Subcutaneous abdominal adipose tissue (tissue), 5 donors: ENCODE results near the gene ARHGAP31.

Experiments
- H3K27ac ChIP-seq: one replicate; pipeline ENCODE4 v1.7.0; 2013; ENCODE audit warnings: low read depth, mild to moderate bottlenecking, inconsistent platforms, low read length, moderate library complexity
- H3K27me3 ChIP-seq, 5 donors: one replicate each; pipeline ENCODE4 v1.7.0; 2013; ENCODE audit warnings: low read length in 5 of 5, inconsistent platforms in 1 of 5; ENCODE audit not compliant: control insufficient read depth in 5 of 5, insufficient read depth in 4 of 5
- H3K36me3 ChIP-seq, 5 donors: one replicate each; pipeline ENCODE4 v1.7.0; 2013; ENCODE audit warnings: low read length in 5 of 5; ENCODE audit not compliant: control insufficient read depth in 5 of 5, insufficient read depth in 5 of 5
- H3K4me1 ChIP-seq, 5 donors: one replicate each; pipeline ENCODE4 v1.7.0; 2013; ENCODE audit warnings: low read length in 5 of 5, mild to moderate bottlenecking in 3 of 5, moderate library complexity in 1 of 5; ENCODE audit not compliant: control insufficient read depth in 5 of 5, insufficient read depth in 5 of 5
- H3K4me3 ChIP-seq, 5 donors: one replicate each; pipeline ENCODE4 v1.7.0; 2013; ENCODE audit warnings: low read length in 5 of 5, low read depth in 1 of 5
- H3K9ac ChIP-seq, 5 donors: one replicate each; pipeline ENCODE4 v1.7.0; 2013; ENCODE audit warnings: low read length in 5 of 5, mild to moderate bottlenecking in 4 of 5, moderate library complexity in 3 of 5
- H3K9me3 ChIP-seq, 5 donors: one replicate each; pipeline ENCODE4 v1.7.0; 2013; ENCODE audit warnings: low read length in 5 of 5; ENCODE audit not compliant: control insufficient read depth in 5 of 5
- donor health status: healthy.
- donor health status: healthy.
- donor health status: healthy.
- donor health status: healthy.
- donor health status: healthy.

The ARHGAP31 gene

GRCh38 chr3:119294696-119295671 is 801 bp downstream of the ARHGAP31 start:
- Histone ChIP-seq H3K9me3 (no peaks in the 10 kb centered on the region), H3K27ac (peak overlapping the region; percentile 96)

GRCh38 chr3:119295816-119296726 is 1.9 kb downstream of the ARHGAP31 start:
- Histone ChIP-seq H3K4me3 (peak overlapping the region; percentile 40 to 98 (median 90)), H3K9ac (peak overlapping the region; percentile 40 to 73 (median 66))

More at GRCh38 chr3:119294696-119295671, 801 bp downstream of the ARHGAP31 start:
- H3K4me3 ChIP-seq: peak overlapping the region; percentile 74 to 98 (median 92)
- H3K36me3 ChIP-seq: peaks cover 0 to 14% (median 3%) of the 10 kb centered on the region in 5 donors
- H3K9ac ChIP-seq: peak overlapping the region; percentile 5 to 96 (median 87)
- peaks cover 2 to 63% (median 48%) of the 10 kb centered on the region in 5 donors for H3K4me1 ChIP-seq
- no peaks in the 10 kb centered on the region for H3K27me3 ChIP-seq

GRCh38 chr3:119296727-119297122 is 2.5 kb downstream of the ARHGAP31 start:
- peaks cover 0 to 16% (median 3%) of the 10 kb centered on the region in 5 donors for H3K36me3 ChIP-seq
- H3K4me3 ChIP-seq: peak overlapping the region in 4 of 5 donors; percentile 74 to 98 (median 93)
- H3K9me3 ChIP-seq: no peaks in the 10 kb centered on the region
- H3K27ac ChIP-seq: peak overlapping the region; percentile 96
- H3K4me1 ChIP-seq: peaks cover 2 to 78% (median 57%) of the 10 kb centered on the region in 5 donors
- no peaks in the 10 kb centered on the region for H3K27me3 ChIP-seq
- peak overlapping the region; percentile 40 to 73 (median 66) for H3K9ac ChIP-seq

More at GRCh38 chr3:119295816-119296726, 1.9 kb downstream of the ARHGAP31 start:
- no peaks in the 10 kb centered on the region for H3K9me3 ChIP-seq
- H3K27ac ChIP-seq: peak overlapping the region; percentile 96
- H3K4me1 ChIP-seq: peaks cover 2 to 71% (median 51%) of the 10 kb centered on the region in 5 donors
- H3K36me3 ChIP-seq: peaks cover 0 to 16% (median 3%) of the 10 kb centered on the region in 5 donors
- H3K27me3 ChIP-seq: no peaks in the 10 kb centered on the region

- Histone ChIP-seq H3K36me3 (peaks cover 0 to 16% (median 3%) of the 10 kb centered on the region in 5 donors), H3K27me3 (no peaks in the 10 kb centered on the region), H3K9me3 (no peaks in the 10 kb centered on the region), H3K9ac (peak overlapping the region; percentile 40 to 73 (median 66)), H3K4me1 (peaks cover 2 to 81% (median 61%) of the 10 kb centered on the region in 5 donors), H3K27ac (peak overlapping the region; percentile 96), H3K4me3 (peak overlapping the region in 4 of 5 donors; percentile 2 to 96 (median 82))
Observed at GRCh38 chr3:119297169-119297568, 3.0 kb downstream of the ARHGAP31 start.

- H3K4me1 ChIP-seq: peaks cover 2 to 81% (median 65%) of the 10 kb centered on the region in 5 donors
- no peak overlapping the region for H3K9ac ChIP-seq
- peak overlapping the region; percentile 96 for H3K27ac ChIP-seq
- no peaks in the 10 kb centered on the region for H3K9me3 ChIP-seq
- peak overlapping the region in 1 of 5 donors; percentile 96 for H3K4me3 ChIP-seq
- no peaks in the 10 kb centered on the region for H3K27me3 ChIP-seq
- peaks cover 0 to 22% (median 4%) of the 10 kb centered on the region in 5 donors for H3K36me3 ChIP-seq
Observed at GRCh38 chr3:119298565-119298941, 4.4 kb downstream of the ARHGAP31 start.

- Histone ChIP-seq H3K27me3 (no peaks in the 10 kb centered on the region), H3K4me1 (peaks cover 2 to 95% (median 70%) of the 10 kb centered on the region in 5 donors), H3K36me3 (peaks cover 0 to 22% (median 4%) of the 10 kb centered on the region in 5 donors), H3K4me3 (peak overlapping the region in 1 of 5 donors; percentile 15), H3K9ac (peak overlapping the region in 1 of 5 donors; percentile 22), H3K9me3 (no peaks in the 10 kb centered on the region), H3K27ac (no peak overlapping the region)
Observed at GRCh38 chr3:119300991-119301391, 6.8 kb downstream of the ARHGAP31 start.

- H3K36me3 ChIP-seq: peaks cover 0 to 22% (median 4%) of the 10 kb centered on the region in 5 donors
- no peaks in the 10 kb centered on the region for H3K27me3 ChIP-seq
- no peak overlapping the region for H3K9ac ChIP-seq
- H3K4me3 ChIP-seq: no peak overlapping the region
- H3K9me3 ChIP-seq: no peaks in the 10 kb centered on the region
- H3K4me1 ChIP-seq: peaks cover 2 to 90% (median 64%) of the 10 kb centered on the region in 5 donors
- peak overlapping the region; percentile 17 for H3K27ac ChIP-seq
Observed at GRCh38 chr3:119301662-119302061, 7.5 kb downstream of the ARHGAP31 start.

GRCh38 chr3:119302697-119303551 is 8.7 kb downstream of the ARHGAP31 start:
- Histone ChIP-seq H3K9me3 (no peaks in the 10 kb centered on the region), H3K27me3 (no peaks in the 10 kb centered on the region), H3K4me3 (no peak overlapping the region), H3K9ac (no peak overlapping the region), H3K36me3 (peaks cover 0 to 17% (median 4%) of the 10 kb centered on the region in 5 donors), H3K27ac (no peak overlapping the region), H3K4me1 (peaks cover 0 to 78% (median 51%) of the 10 kb centered on the region in 5 donors)
